Lower leg skin (tissue), 4 donors: Measurements from ENCODE around the gene UFSP2. TPM values are rescaled to one million over a fixed set of nuclear protein-coding genes. Genes with fewer than 3 reads are reported as not detected.

Source experiments
- DNase-seq, 2 donors: peaks; one replicate each; pipeline ENCODE4 v3.0.0-alpha.2; 2019; ENCODE audit warnings: low spot score in 2 of 2
- H3K4me3 ChIP-seq: fragments of 200-600 bp; sonication (generic); 2 replicates; pipeline ENCODE4 v1.5.1; 2017; ENCODE audit warnings: mild to moderate bottlenecking, low read depth; ENCODE audit not compliant: poor library complexity, severe bottlenecking
- CTCF ChIP-seq, 3 donors: fragments of 450-650 bp; IDR thresholded peaks; one replicate each; pipeline ENCODE4 v1.5.1; 2016; ENCODE audit warnings: antibody characterized with exemption in 3 of 3, mild to moderate bottlenecking in 3 of 3, moderate library complexity in 2 of 3
- POLR2A ChIP-seq, 2 donors: fragments of 450-650 bp; IDR thresholded peaks; one replicate each; pipeline ENCODE4 v1.6.1; 2016 to 2017; ENCODE audit warnings: antibody characterized with exemption in 2 of 2, mild to moderate bottlenecking in 1 of 2, moderate library complexity in 1 of 2
- WGBS, 2 donors: methylation state at CpG; one replicate each; pipeline ENCODE4 v1.1.5; 2018; 5-methylcytosine and 5-hydroxymethylcytosine counted together
- intact Hi-C: fragments of 100-400 bp; cut with DNase I; formaldehyde crosslinking; loops from one replicate; pipeline ENCODE4 v1.15.0; 2023; ENCODE audit warnings: low total_unique reads
- total RNA-seq, 4 donors: library from RNA; depleted of rRNA; stranded (reverse); fragments of >200 nt; gene quantifications; one replicate each; pipeline ENCODE4 v1.1.0, GENCODE V29; 2016

The UFSP2 gene
- total RNA-seq, 4 donors from 2014 or later, result 24.6 to 53.5 (median 32.4) TPM

- no peak for DNase-seq
- intact Hi-C loops, result no loop called here
- TF ChIP-seq POLR2A (IDR thresholded peaks at IDR 0.05) (no peak), CTCF (IDR thresholded peaks at IDR 0.05) (no peak)
- H3K4me3 ChIP-seq, result no peak overlapping the region
- 26 to 31% methylated on average over 4 of the region's 4 CpGs for WGBS, 2 donors
Measured at GRCh38 chr4:185381288-185382196, 44.2 kb downstream of the UFSP2 start.

- H3K4me3 ChIP-seq, result no peak overlapping the region
- DNase-seq, result no peak
- WGBS, 2 donors, result 71 to 83% methylated on average over 1 of the region's 1 CpG
- intact Hi-C loops, result no loop called here
- TF ChIP-seq CTCF (IDR thresholded peaks at IDR 0.05) (no peak), POLR2A (IDR thresholded peaks at IDR 0.05) (no peak)
Measured at GRCh38 chr4:185380320-185380719, 45.4 kb downstream of the UFSP2 start.

GRCh38 chr4:185379326-185380295 is 46.2 kb downstream of the UFSP2 start:
- TF ChIP-seq POLR2A (IDR thresholded peaks at IDR 0.05), result no peak
- no peak for TF ChIP-seq CTCF (IDR thresholded peaks at IDR 0.05)
- DNase-seq, result no peak
- WGBS, 2 donors, result 84 to 88% methylated on average over 13 of the region's 13 CpGs
- no peak overlapping the region for H3K4me3 ChIP-seq
- intact Hi-C loops, result no loop called here

DNA sequence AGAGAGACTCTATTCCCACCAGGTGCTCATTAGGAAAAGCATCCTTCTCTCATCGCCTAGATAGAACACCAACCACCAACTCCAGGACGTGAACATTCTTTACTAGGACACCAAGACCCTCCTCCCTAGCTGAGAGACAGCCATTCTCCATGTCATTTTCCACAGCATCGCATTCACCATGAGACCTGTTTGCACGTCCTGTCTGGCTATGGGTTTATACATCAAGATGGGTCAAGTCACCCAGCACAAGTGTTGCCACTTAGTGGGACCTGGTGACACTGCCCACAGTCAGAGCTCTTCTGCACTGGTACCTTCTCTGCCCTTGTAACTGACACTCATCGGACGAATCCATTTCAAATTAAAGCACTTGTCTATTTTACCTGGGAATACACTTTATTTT is 47.5 kb downstream of the UFSP2 start:
- H3K4me3 ChIP-seq, result no peak overlapping the region
- TF ChIP-seq CTCF (IDR thresholded peaks at IDR 0.05) (no peak), POLR2A (IDR thresholded peaks at IDR 0.05) (no peak)
- 86 to 95% methylated on average over 6 of the region's 6 CpGs for WGBS, 2 donors
- DNase-seq, result no peak
- intact Hi-C loops, result no loop called here

DNA sequence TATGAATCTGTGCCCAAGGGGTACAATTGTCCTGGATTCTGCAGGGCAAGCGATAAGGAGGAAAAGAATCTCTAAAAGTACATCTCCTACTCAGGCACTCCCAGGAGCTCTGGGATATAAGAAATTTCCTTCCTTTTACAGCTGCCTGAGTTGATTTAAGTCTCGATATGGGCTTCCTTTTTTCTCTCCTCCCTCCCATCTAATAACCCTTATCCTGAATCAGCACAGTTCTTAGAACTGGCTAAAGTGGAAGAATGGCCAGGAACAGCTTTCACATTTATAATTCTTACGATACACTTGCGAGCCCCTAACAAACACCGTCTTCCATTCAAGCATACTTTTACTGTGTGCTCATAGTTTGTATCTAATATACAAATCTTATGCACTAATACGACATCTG is 51.2 kb downstream of the UFSP2 start:
- intact Hi-C loops, result no loop called here
- DNase-seq, result no peak
- TF ChIP-seq POLR2A (IDR thresholded peaks at IDR 0.05), result no peak
- TF ChIP-seq CTCF (IDR thresholded peaks at IDR 0.05), result no peak
- H3K4me3 ChIP-seq, result no peak overlapping the region
- 77 to 84% methylated on average over 6 of the region's 6 CpGs for WGBS, 2 donors
